ENCODE results near the gene COMMD1.

Gene COMMD1

DNA sequence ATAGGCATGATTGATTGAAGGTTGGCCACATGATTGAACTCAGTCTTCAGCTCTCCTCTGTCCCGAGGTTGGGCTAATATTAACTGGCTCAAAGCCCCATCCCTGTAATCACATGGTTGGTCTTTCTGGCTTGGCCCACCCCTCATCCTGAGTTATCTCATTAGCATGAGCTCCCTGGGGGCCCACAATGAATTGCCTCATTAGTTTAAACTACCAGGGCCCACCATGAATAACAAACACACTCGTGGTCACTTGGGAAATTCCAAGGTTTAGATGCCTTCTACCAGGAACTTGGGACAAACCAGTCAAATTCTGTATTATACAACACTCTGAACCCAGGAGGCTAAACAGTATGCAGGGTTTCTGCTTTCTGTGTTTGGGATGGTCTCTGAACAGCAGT, 168.8 kb downstream of the COMMD1 start:
- no peak for DNase-seq (ENCODE audit: low read depth)
- H3K4me3 ChIP-seq (ENCODE audit: low read length), result no peak overlapping the region
- TF ChIP-seq, protein P1, sequence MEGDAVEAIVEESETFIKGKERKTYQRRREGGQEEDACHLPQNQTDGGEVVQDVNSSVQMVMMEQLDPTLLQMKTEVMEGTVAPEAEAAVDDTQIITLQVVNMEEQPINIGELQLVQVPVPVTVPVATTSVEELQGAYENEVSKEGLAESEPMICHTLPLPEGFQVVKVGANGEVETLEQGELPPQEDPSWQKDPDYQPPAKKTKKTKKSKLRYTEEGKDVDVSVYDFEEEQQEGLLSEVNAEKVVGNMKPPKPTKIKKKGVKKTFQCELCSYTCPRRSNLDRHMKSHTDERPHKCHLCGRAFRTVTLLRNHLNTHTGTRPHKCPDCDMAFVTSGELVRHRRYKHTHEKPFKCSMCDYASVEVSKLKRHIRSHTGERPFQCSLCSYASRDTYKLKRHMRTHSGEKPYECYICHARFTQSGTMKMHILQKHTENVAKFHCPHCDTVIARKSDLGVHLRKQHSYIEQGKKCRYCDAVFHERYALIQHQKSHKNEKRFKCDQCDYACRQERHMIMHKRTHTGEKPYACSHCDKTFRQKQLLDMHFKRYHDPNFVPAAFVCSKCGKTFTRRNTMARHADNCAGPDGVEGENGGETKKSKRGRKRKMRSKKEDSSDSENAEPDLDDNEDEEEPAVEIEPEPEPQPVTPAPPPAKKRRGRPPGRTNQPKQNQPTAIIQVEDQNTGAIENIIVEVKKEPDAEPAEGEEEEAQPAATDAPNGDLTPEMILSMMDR (conservative IDR thresholded peaks at IDR 0.05; ENCODE audit: low read length), result no peak

DNA sequence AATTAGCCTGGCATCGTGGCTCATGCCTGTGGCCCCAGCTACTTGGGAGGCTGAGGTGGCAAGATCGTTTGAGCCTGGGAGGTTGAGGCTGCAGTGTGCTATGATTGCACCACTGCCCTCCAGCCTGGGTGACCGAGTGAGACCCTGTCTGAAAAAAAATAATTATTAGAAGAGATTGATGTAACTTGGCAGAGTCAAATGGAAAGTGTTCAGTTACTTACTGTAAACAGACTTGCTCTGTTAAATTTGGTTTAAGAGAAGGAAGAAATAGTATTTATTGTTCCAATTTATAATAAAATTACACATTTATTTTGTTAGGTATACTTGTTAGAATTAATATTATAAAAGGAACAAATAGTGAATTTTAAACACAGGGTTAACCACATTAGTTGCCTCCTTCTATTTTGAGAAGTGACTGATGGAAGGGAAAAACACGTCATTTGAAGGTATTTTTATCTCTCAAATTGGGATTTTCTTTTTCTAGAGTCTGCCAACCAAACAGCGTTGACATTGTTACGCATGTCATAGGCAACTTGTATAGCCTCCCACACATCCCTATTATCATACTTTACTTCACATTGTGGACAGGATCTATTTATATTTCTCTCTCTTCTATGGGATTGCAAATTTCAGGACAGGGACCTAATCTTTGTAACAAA, 171.6 kb downstream of the COMMD1 start:
- TF ChIP-seq, protein P1 (conservative IDR thresholded peaks at IDR 0.05; ENCODE audit: low read length), result no peak
- no peak for DNase-seq (ENCODE audit: low read depth)
- H3K4me3 ChIP-seq (ENCODE audit: low read length), result no peak overlapping the region

DNA sequence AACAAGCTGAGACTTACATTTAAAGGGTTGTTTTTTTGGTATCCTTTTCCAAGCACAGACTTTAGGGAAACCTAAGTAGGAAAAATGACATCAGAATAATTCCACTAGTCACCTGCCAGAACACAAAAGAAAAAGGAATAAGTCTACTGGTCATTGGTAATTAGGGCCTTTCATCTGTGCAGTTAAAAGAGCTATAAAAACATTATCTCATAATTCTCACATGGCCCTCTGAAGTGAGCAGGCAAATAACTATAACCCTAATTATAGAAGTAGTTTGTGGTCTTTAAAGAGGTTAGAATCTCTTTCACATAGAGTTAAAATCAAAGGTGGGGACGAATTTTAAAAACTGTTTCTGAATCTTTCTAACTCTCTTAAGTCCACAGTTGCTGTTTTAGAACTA, 179.3 kb downstream of the COMMD1 start:
- TF ChIP-seq, protein P1 (conservative IDR thresholded peaks at IDR 0.05; ENCODE audit: low read length), result no peak
- no peak for DNase-seq (ENCODE audit: low read depth)
- H3K4me3 ChIP-seq (ENCODE audit: low read length), result no peak overlapping the region

DNA sequence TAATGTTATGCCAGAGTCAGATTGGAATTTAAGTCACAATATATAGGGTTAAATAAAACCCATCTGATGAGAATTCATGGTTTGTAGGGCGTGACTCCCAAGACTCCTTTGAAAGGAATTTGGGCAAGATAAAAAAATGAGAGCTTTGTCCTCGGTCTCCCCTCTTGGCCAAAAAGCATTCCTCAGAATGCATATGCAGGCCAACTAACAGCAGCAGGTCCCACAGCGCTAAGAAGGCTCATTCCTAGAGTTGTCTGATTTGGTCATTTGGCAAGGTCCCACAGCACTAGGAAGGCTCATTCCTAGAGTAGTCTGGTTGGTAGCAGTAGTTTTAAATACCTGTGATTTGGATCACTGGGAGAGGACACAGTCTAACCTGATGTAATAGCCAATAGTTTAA, 184.2 kb downstream of the COMMD1 start:
- peak; percentile 10 for DNase-seq (ENCODE audit: low read depth)
- TF ChIP-seq, protein P1 (conservative IDR thresholded peaks at IDR 0.05; ENCODE audit: low read length), result no peak

DNA sequence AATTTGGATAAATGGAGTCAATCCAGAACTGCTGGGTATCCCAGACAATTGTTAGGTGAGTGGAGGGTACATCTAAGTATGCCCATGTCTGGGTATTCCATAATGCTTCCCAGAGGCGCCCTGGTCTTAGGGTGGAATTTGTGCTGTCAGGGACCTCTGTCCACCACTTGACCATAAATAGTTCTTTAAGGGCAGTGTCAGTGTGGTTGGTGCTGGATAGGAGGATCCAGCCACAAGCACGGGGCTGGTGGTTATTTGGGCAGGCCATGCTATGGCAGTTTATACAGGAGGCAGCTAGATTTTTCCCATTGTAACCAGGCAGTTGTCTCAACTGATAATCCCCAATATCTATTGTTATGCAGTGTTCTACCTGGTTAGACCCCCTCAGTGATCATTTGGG, 186.0 kb downstream of the COMMD1 start:
- TF ChIP-seq, protein P1 (conservative IDR thresholded peaks at IDR 0.05; ENCODE audit: low read length), result no peak
- H3K4me3 ChIP-seq (ENCODE audit: low read length), result no peak overlapping the region
- no peak for DNase-seq (ENCODE audit: low read depth)

More for the DNA sequence above, 184.2 kb downstream of the COMMD1 start:
- no peak overlapping the region for H3K4me3 ChIP-seq (ENCODE audit: low read length)

DNA sequence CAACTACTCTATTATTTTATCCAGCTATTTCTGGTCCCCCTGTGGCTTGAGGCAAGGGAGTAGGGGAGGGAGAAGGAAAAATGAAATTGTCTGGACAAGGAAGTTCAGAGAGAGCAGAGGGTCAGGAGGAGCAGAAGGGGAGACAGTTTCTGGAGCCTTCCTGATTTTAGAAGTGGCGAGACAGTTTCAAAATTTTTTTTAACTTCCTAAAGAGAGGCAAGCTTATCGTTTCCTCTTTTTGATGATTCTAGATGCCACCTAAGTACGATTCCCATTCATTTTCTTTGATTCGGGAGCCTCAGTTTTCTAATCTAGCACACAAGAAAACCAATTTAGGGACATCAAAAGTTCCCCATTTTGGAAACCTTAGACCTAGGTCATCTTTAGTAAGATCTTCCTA, 193.6 kb downstream of the COMMD1 start:
- DNase-seq (ENCODE audit: low read depth), result no peak
- no peak overlapping the region for H3K4me3 ChIP-seq (ENCODE audit: low read length)
- TF ChIP-seq, protein P1 (conservative IDR thresholded peaks at IDR 0.05; ENCODE audit: low read length), result no peak

DNA sequence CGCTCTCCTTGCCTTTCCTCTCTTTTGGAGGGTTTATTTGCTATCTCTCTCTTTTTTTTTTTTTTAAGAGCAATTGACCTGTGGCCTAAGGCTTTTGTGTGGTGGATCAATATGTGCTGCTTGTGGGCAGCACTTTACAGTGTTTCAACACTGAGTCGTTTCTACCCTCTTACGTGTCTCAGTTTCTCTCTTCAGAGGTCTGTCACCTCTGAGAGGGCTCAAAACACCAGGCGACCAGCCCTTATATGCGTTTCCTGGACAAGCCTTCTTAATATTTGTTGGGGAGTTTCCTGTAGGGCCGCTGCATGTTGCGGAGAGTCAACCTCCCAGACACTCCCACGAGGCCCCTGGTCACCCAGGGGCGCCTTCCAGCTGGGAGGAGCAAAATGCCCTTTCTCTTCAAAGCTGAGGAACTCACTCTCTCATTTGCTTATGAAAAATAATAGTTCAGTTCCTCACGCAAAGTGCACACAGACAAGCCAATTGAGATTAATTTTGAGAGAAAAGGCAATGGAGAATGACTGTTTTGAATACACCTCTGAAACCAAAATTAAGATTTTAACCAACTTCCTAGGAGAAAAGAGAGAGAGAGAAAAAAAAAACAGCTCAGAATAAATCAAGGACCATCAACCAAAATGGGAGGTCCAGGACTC, 194.2 kb downstream of the COMMD1 start:
- no peak for DNase-seq (ENCODE audit: low read depth)
- TF ChIP-seq, protein P1 (conservative IDR thresholded peaks at IDR 0.05; ENCODE audit: low read length), result no peak
- no peak overlapping the region for H3K4me3 ChIP-seq (ENCODE audit: low read length)

All from AG10803 (cell line).